GM12878 (cell line): ENCODE data around the gene RPS6KA3.

ENCODE experiments used
- ATF3 ChIP-seq: IDR thresholded peaks from 2 replicates; pipeline ENCODE4 v1.6.1; 2011; ENCODE audit warnings: low read depth, mild to moderate bottlenecking, low read length, moderate library complexity, borderline replicate concordance; ENCODE audit errors: extremely low read depth
- E2F4 ChIP-seq: IDR thresholded peaks from 2 replicates; pipeline ENCODE4 v1.6.1; 2012; ENCODE audit warnings: low read depth, low read length, improper control_type of control experiment
- GABPA ChIP-seq: IDR thresholded peaks from 2 replicates; pipeline ENCODE4 v1.6.1; 2014; ENCODE audit warnings: antibody characterized with exemption, low read depth, mild to moderate bottlenecking, inconsistent platforms
- POLR2A ChIP-seq: IDR thresholded peaks from 2 replicates; pipeline ENCODE4 v1.6.1; 2011; ENCODE audit warnings: low read depth, mild to moderate bottlenecking, low read length
- SUPT20H ChIP-seq: IDR thresholded peaks from 2 replicates; pipeline ENCODE4 v1.6.1; 2011; ENCODE audit warnings: low read depth, mild to moderate bottlenecking, low read length, moderate library complexity, borderline replicate concordance; ENCODE audit not compliant: control insufficient read depth
- TARDBP ChIP-seq: IDR thresholded peaks from 2 replicates; pipeline ENCODE4 v1.6.1; 2016; ENCODE audit warnings: borderline replicate concordance
- TCF7 ChIP-seq: IDR thresholded peaks from 2 replicates; pipeline ENCODE4 v1.6.1; 2014; ENCODE audit warnings: antibody characterized with exemption, borderline replicate concordance
- ZSCAN29 ChIP-seq: fragments of 450-650 bp; IDR thresholded peaks from 2 replicates; pipeline ENCODE4 v1.6.1; 2017; ENCODE audit warnings: mild to moderate bottlenecking, moderate library complexity
- TF ChIP-seq, protein P1 (sequence below): fragments of 450-650 bp; IDR thresholded peaks from 2 replicates; pipeline ENCODE4 v1.6.1; 2017; ENCODE audit warnings: low read depth, mild to moderate bottlenecking, moderate library complexity
- TF ChIP-seq, protein P2 (sequence below): IDR thresholded peaks from 2 replicates; pipeline ENCODE4 v1.6.1; 2012; ENCODE audit warnings: improper control_type of control experiment, low read depth, low read length; ENCODE audit not compliant: insufficient replicate concordance

DNA sequence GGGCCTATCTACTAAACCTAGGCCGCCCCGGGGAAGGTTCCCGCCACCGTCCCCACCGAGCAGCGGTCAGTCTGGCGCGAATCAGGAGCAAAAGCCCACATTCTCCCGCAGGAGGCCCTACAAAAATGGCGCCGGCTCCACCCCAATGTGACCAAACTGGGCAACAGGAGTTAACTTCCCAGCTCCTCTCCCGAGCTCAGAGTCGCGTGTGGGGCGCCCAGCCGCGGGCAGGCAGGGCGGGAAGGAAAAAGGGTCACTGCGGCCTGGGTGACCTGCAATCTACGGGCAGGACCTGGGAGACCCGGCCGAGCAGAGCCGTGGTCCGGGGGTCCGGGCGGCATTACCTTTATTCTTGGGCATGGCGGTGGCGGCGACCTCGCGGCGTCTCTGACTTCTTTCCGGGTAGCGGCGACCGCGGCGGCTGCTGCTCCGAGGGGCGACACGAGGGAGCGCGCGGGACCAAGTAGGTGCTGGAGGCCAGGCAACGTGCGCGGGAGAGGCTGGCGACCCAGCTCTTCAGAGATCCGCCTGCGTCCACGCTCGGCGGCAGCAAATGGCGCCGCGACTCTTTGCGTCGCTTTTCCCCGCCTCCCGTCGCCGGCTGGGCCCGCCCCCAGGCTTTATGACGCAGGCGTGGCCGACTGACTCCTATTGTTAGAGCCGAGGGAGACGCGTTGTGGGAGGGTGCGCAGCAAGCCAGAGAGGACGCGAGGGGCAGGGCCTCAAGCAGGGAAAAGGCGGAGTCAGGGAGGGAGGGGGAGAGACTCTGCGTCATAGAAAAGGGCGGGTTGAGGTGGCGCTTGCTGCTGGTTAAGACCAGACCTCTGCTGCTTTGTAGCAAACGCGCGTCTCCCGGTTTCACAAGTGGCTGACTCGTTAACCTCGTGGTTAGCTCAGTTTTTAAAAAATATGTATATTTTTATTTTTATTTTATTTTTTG, 125.2 kb downstream of the RPS6KA3 start, which contains the start of gene EIF1AX:
- TF ChIP-seq GABPA (no peak), ATF3 (no peak), ZSCAN29 (no peak), E2F4 (0 out of 2 replicates have a peak, but pooled peaks have one; percentile 26), POLR2A (peak; percentile 89), TARDBP (no peak), TCF7 (no peak), SUPT20H (no peak)
- TF ChIP-seq, protein P1, sequence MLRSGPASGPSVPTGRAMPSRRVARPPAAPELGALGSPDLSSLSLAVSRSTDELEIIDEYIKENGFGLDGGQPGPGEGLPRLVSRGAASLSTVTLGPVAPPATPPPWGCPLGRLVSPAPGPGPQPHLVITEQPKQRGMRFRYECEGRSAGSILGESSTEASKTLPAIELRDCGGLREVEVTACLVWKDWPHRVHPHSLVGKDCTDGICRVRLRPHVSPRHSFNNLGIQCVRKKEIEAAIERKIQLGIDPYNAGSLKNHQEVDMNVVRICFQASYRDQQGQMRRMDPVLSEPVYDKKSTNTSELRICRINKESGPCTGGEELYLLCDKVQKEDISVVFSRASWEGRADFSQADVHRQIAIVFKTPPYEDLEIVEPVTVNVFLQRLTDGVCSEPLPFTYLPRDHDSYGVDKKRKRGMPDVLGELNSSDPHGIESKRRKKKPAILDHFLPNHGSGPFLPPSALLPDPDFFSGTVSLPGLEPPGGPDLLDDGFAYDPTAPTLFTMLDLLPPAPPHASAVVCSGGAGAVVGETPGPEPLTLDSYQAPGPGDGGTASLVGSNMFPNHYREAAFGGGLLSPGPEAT, result no peak
- TF ChIP-seq, protein P2, sequence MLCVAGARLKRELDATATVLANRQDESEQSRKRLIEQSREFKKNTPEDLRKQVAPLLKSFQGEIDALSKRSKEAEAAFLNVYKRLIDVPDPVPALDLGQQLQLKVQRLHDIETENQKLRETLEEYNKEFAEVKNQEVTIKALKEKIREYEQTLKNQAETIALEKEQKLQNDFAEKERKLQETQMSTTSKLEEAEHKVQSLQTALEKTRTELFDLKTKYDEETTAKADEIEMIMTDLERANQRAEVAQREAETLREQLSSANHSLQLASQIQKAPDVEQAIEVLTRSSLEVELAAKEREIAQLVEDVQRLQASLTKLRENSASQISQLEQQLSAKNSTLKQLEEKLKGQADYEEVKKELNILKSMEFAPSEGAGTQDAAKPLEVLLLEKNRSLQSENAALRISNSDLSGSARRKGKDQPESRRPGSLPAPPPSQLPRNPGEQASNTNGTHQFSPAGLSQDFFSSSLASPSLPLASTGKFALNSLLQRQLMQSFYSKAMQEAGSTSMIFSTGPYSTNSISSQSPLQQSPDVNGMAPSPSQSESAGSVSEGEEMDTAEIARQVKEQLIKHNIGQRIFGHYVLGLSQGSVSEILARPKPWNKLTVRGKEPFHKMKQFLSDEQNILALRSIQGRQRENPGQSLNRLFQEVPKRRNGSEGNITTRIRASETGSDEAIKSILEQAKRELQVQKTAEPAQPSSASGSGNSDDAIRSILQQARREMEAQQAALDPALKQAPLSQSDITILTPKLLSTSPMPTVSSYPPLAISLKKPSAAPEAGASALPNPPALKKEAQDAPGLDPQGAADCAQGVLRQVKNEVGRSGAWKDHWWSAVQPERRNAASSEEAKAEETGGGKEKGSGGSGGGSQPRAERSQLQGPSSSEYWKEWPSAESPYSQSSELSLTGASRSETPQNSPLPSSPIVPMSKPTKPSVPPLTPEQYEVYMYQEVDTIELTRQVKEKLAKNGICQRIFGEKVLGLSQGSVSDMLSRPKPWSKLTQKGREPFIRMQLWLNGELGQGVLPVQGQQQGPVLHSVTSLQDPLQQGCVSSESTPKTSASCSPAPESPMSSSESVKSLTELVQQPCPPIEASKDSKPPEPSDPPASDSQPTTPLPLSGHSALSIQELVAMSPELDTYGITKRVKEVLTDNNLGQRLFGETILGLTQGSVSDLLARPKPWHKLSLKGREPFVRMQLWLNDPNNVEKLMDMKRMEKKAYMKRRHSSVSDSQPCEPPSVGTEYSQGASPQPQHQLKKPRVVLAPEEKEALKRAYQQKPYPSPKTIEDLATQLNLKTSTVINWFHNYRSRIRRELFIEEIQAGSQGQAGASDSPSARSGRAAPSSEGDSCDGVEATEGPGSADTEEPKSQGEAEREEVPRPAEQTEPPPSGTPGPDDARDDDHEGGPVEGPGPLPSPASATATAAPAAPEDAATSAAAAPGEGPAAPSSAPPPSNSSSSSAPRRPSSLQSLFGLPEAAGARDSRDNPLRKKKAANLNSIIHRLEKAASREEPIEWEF, result no peak
